ENCODE measurements around the gene CCR6.

DNA sequence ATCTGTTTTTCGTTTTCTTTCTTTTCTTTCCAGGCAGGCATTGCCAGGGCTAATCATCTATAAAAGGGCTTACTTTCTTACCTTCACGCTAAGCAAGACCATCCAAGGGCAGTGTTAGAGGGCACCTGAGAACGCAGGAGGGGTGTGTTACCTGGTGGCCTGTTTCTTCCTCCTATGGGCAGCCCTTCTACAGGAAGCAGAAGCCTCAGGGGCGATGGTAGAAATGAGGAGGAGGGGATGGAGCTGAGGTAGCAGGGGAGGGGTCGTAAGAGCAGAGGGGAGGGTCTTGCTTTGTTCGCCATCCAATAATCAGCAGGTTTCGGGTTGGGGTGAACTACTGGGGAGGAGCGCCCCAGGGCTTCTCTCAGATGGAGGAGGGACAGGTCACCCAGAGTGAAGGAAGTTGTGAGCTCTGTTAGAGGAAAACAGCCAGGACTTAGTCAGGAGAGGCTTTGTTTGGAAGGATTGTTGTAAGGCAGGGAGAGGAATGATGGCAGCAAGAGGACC lies 1.5 kb upstream of the CCR6 start:
- TF ChIP-seq, protein P1, sequence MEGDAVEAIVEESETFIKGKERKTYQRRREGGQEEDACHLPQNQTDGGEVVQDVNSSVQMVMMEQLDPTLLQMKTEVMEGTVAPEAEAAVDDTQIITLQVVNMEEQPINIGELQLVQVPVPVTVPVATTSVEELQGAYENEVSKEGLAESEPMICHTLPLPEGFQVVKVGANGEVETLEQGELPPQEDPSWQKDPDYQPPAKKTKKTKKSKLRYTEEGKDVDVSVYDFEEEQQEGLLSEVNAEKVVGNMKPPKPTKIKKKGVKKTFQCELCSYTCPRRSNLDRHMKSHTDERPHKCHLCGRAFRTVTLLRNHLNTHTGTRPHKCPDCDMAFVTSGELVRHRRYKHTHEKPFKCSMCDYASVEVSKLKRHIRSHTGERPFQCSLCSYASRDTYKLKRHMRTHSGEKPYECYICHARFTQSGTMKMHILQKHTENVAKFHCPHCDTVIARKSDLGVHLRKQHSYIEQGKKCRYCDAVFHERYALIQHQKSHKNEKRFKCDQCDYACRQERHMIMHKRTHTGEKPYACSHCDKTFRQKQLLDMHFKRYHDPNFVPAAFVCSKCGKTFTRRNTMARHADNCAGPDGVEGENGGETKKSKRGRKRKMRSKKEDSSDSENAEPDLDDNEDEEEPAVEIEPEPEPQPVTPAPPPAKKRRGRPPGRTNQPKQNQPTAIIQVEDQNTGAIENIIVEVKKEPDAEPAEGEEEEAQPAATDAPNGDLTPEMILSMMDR (IDR thresholded peaks at IDR 0.05): no peak
- no peak for TF ChIP-seq EP300 (IDR thresholded peaks at IDR 0.05)
